Gastrocnemius medialis (tissue), 4 donors: Measurements from ENCODE around the gene HSD3B7.

Experiments used
- CTCF ChIP-seq, 5 experiments: fragments of 450-650 bp in 3 of 5; fragments of 200-600 bp in 2 of 5; sonication (generic) in 2 of 5; IDR thresholded peaks in 4 of 5; conservative IDR thresholded peaks in 1 of 5; 1 replicate in 4 of 5; 2 replicates in 1 of 5; pipeline ENCODE4 v1.5.1; 2016 to 2019; ENCODE audit warnings: antibody characterized with exemption in 5 of 5, mild to moderate bottlenecking in 3 of 5, moderate library complexity in 3 of 5
- POLR2A ChIP-seq, 2 donors: fragments of 450-650 bp; IDR thresholded peaks; one replicate each; pipeline ENCODE4 v1.6.1; 2017; ENCODE audit warnings: antibody characterized with exemption in 2 of 2, mild to moderate bottlenecking in 2 of 2, moderate library complexity in 2 of 2

DNA sequence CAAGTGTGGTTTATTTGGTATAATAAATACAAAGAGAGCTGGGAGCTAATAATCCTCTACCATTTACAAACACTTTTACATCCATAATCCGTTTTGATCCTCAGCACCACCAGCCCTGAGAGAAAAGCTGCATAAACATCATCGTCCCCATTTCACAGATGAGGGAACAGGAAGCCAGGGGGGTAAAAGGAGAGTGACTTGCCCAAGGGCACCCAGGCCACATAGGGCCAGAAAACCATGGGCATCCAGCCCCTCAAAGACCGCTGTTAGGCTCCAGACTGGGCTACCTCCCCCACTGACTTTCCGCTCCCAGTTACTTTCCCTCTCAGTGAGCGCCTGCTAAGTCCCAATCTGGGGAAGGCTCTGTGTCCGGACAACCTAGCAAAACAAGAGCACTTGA is 18.7 kb downstream of the HSD3B7 start:
- TF ChIP-seq CTCF (IDR thresholded peaks at IDR 0.05 in 4 of 5, conservative IDR thresholded peaks at IDR 0.05 in 1 of 5) (no peak), POLR2A (IDR thresholded peaks at IDR 0.05) (no peak)
